HAP-1 (cell line): Measurements from ENCODE around the gene INPP5A.

ENCODE experiments used
- DNase-seq, 2 experiments: peaks; one replicate each; pipeline ENCODE4 v3.0.0-alpha.2; 2016 to 2020; ENCODE audit warnings: low spot score in 2 of 2
- H3K27me3 ChIP-seq: fragments of 250-450 bp; sonication (Bioruptor Pico); 2 replicates; pipeline ENCODE4 v1.5.1; 2020; ENCODE audit warnings: low read depth, mild to moderate bottlenecking, moderate library complexity
- H3K36me3 ChIP-seq: fragments of 250-450 bp; sonication (Bioruptor Pico); replicated peaks from 2 replicates; pipeline ENCODE4 v1.5.1; 2020; ENCODE audit warnings: mild to moderate bottlenecking
- H3K4me1 ChIP-seq: fragments of 250-450 bp; sonication (Bioruptor Pico); 2 replicates; pipeline ENCODE4 v1.5.1; 2020; ENCODE audit warnings: mild to moderate bottlenecking
- H3K4me3 ChIP-seq: fragments of 250-450 bp; sonication (Bioruptor Pico); 2 replicates; pipeline ENCODE4 v1.5.1; 2020; ENCODE audit warnings: mild to moderate bottlenecking, moderate library complexity
- H3K9me3 ChIP-seq: fragments of 250-450 bp; sonication (Bioruptor Pico); 2 replicates; pipeline ENCODE4 v1.5.1; 2020; ENCODE audit warnings: mild to moderate bottlenecking, moderate library complexity
- in situ Hi-C: fragments of 300-500 bp; cut with MboI; formaldehyde crosslinking; loops from 3 replicates; pipeline ENCODE4 v1.14.3; 2020; ENCODE audit warnings: low sequenced_read_pairs, inconsistent platforms, mixed read lengths

INPP5A gene

DNA sequence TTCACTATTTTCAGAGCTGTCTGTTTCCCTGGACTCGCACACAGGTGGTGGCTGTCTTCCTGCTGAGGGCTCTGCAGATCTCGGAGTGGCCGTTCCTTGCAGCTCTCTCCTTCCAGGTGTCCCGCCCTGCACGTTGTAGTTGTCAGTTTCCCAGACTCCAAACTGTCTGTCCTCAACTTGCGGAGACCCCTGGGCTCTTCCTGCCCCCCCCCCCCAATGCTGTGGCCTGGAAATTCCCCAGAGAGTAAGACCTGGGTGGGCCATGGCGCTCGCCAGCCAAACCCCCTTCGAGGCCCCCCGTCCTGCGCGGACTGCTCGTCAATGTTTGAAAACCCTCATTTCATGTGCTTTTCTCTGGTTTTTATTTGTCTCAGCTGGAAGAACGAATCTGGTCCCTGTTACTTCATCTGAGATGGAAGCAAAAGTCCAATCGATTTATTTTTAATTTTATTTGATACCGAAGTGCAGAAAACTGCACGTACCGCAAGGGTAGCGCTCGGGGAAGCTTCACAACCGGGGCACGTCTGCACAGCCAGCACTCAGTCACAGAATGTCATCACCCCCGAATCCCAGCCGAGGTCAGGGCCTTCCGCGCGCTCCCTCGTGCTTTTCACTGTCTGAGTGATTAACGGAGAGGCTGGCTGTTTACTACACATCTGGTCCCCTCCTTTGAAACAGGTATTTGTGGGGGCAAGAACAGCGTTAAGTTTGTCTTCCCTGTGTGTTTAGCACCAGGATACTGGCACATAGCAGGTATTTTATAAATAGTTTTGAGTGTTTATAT is 294.8 kb downstream of the INPP5A start:
- Histone ChIP-seq H3K9me3 (no peaks in the 10 kb centered on the region), H3K27me3 (peaks cover 13% of the 10 kb centered on the region), H3K4me1 (no peaks in the 10 kb centered on the region), H3K4me3 (no peak overlapping the region), H3K36me3 (no peaks in the 10 kb centered on the region)
- in situ Hi-C loops = no loop called here
- no peak for DNase-seq
